GM18508 (cell line): ENCODE measurements around the gene PRKN.
"Not testable (repeated sequence)": the region's sequence is repeated elsewhere in the genome, so short reads cannot be mapped to it uniquely, and the experiment has no call there.

Experiments
- ATAC-seq: cut with Tn5 transposase; IDR thresholded peaks from one replicate; pipeline ENCODE4 v1.9.1; 2021; ENCODE audit warnings: moderate number of reproducible peaks; ENCODE audit not compliant: insufficient read depth, unreplicated experiment

PRKN gene

GRCh38 chr6:161503570-161503969, 1224.0 kb downstream of the PRKN start:
- no peak for ATAC-seq

GRCh38 chr6:161498881-161499280, 1228.7 kb downstream of the PRKN start:
- ATAC-seq = no peak

GRCh38 chr6:161498359-161498758, 1229.2 kb downstream of the PRKN start:
- ATAC-seq = no peak

GRCh38 chr6:161496941-161497340, 1230.6 kb downstream of the PRKN start:
- ATAC-seq = no peak

- not testable (repeated sequence) for ATAC-seq
These were observed 1231.3 kb downstream of the PRKN start for GRCh38 chr6:161496271-161496670.

GRCh38 chr6:161494566-161494965, 1233.0 kb downstream of the PRKN start:
- no peak for ATAC-seq

- ATAC-seq = no peak
These were observed 1233.9 kb downstream of the PRKN start for GRCh38 chr6:161493576-161494118.

GRCh38 chr6:161489626-161490306, 1237.8 kb downstream of the PRKN start:
- no peak for ATAC-seq

- no peak for ATAC-seq
These were observed 1239.9 kb downstream of the PRKN start for GRCh38 chr6:161487694-161488093.

- no peak for ATAC-seq
These were observed 1240.4 kb downstream of the PRKN start for GRCh38 chr6:161487217-161487531.

- ATAC-seq = no peak
These were observed 1241.0 kb downstream of the PRKN start for GRCh38 chr6:161486361-161487216.

GRCh38 chr6:161482517-161482858, 1245.1 kb downstream of the PRKN start:
- ATAC-seq = no peak

GRCh38 chr6:161481786-161482516, 1245.6 kb downstream of the PRKN start:
- ATAC-seq = no peak

GRCh38 chr6:161480421-161481155, 1247.0 kb downstream of the PRKN start:
- no peak for ATAC-seq

- ATAC-seq = no peak
These were observed 1248.2 kb downstream of the PRKN start for GRCh38 chr6:161479376-161479775.

- no peak for ATAC-seq
These were observed 1249.6 kb downstream of the PRKN start for GRCh38 chr6:161477876-161478425.

GRCh38 chr6:161476711-161477110, 1250.9 kb downstream of the PRKN start:
- no peak for ATAC-seq

- ATAC-seq = no peak
These were observed 1262.2 kb downstream of the PRKN start for GRCh38 chr6:161465403-161465802.

GRCh38 chr6:161463071-161463470, 1264.5 kb downstream of the PRKN start:
- ATAC-seq = no peak

GRCh38 chr6:161462148-161462547, 1265.4 kb downstream of the PRKN start:
- no peak for ATAC-seq
